ENCODE results near the gene MAP3K13.
A peak's percentile ranks its signal among the peaks of the same experiment; 100 is the strongest.

Gene MAP3K13

GRCh38 chr3:185479373-185479945 lies 116.5 kb downstream of the MAP3K13 start:
- no peak for DNase-seq (ENCODE audit: low read depth, low spot score)
- no peak overlapping the region for H3K4me3 ChIP-seq (ENCODE audit: low read length)

GRCh38 chr3:185484296-185484695 lies 121.4 kb downstream of the MAP3K13 start:
- no peak overlapping the region for H3K4me3 ChIP-seq (ENCODE audit: low read length)
- no peak for DNase-seq (ENCODE audit: low read depth, low spot score)

- DNase-seq (ENCODE audit: low read depth, low spot score): no peak
- no peak overlapping the region for H3K4me3 ChIP-seq (ENCODE audit: low read length)
Measured at GRCh38 chr3:185486394-185486793, 123.5 kb downstream of the MAP3K13 start.

GRCh38 chr3:185488465-185488864 lies 125.5 kb downstream of the MAP3K13 start:
- no peak for DNase-seq (ENCODE audit: low read depth, low spot score)

GRCh38 chr3:185489462-185489861 lies 126.5 kb downstream of the MAP3K13 start:
- no peak overlapping the region for H3K4me3 ChIP-seq (ENCODE audit: low read length)
- no peak for DNase-seq (ENCODE audit: low read depth, low spot score)

More at GRCh38 chr3:185488465-185488864, 125.5 kb downstream of the MAP3K13 start:
- no peak overlapping the region for H3K4me3 ChIP-seq (ENCODE audit: low read length)

- H3K4me3 ChIP-seq (ENCODE audit: low read length): no peak overlapping the region
Measured at GRCh38 chr3:185490241-185490640, 127.3 kb downstream of the MAP3K13 start.

GRCh38 chr3:185498503-185499396 lies 135.8 kb downstream of the MAP3K13 start, which contains the start of gene TMEM41A:
Gene TMEM41A, minus strand, starts transcription at chr3:185499035. Its CDS starts 74 bp downstream, at chr3:185498961.
- peak within 1 kb of the TSS; percentile 89 for H3K4me3 ChIP-seq (ENCODE audit: low read length)
- peak; percentile 72 for DNase-seq (ENCODE audit: low read depth, low spot score)

More at GRCh38 chr3:185490241-185490640, 127.3 kb downstream of the MAP3K13 start:
- no peak for DNase-seq (ENCODE audit: low read depth, low spot score)

GRCh38 chr3:185502987-185503386 lies 140.1 kb downstream of the MAP3K13 start:
- no peak overlapping the region for H3K4me3 ChIP-seq (ENCODE audit: low read length)
- no peak for DNase-seq (ENCODE audit: low read depth, low spot score)

GRCh38 chr3:185503521-185503920 lies 140.6 kb downstream of the MAP3K13 start:
- H3K4me3 ChIP-seq (ENCODE audit: low read length): no peak overlapping the region
- DNase-seq (ENCODE audit: low read depth, low spot score): no peak

GRCh38 chr3:185504636-185505035 lies 141.7 kb downstream of the MAP3K13 start:
- no peak for DNase-seq (ENCODE audit: low read depth, low spot score)
- H3K4me3 ChIP-seq (ENCODE audit: low read length): no peak overlapping the region

- DNase-seq (ENCODE audit: low read depth, low spot score): no peak
- H3K4me3 ChIP-seq (ENCODE audit: low read length): no peak overlapping the region
Measured at GRCh38 chr3:185507883-185508282, 144.9 kb downstream of the MAP3K13 start.

- H3K4me3 ChIP-seq (ENCODE audit: low read length): no peak overlapping the region
- no peak for DNase-seq (ENCODE audit: low read depth, low spot score)
Measured at GRCh38 chr3:185508335-185508991, 145.5 kb downstream of the MAP3K13 start.

GRCh38 chr3:185511711-185512110 lies 148.8 kb downstream of the MAP3K13 start:
- no peak overlapping the region for H3K4me3 ChIP-seq (ENCODE audit: low read length)
- DNase-seq (ENCODE audit: low read depth, low spot score): no peak

- H3K4me3 ChIP-seq (ENCODE audit: low read length): no peak overlapping the region
- DNase-seq (ENCODE audit: low read depth, low spot score): no peak
Measured at GRCh38 chr3:185517387-185518130, 154.6 kb downstream of the MAP3K13 start.

GRCh38 chr3:185519021-185519420 lies 156.1 kb downstream of the MAP3K13 start:
- DNase-seq (ENCODE audit: low read depth, low spot score): no peak
- no peak overlapping the region for H3K4me3 ChIP-seq (ENCODE audit: low read length)

- H3K4me3 ChIP-seq (ENCODE audit: low read length): no peak overlapping the region
- no peak for DNase-seq (ENCODE audit: low read depth, low spot score)
Measured at GRCh38 chr3:185521349-185522138, 158.6 kb downstream of the MAP3K13 start.

- no peak for DNase-seq (ENCODE audit: low read depth, low spot score)
- H3K4me3 ChIP-seq (ENCODE audit: low read length): no peak overlapping the region
Measured at GRCh38 chr3:185526349-185526951, 163.5 kb downstream of the MAP3K13 start.

GRCh38 chr3:185527364-185527763 lies 164.4 kb downstream of the MAP3K13 start:
- no peak overlapping the region for H3K4me3 ChIP-seq (ENCODE audit: low read length)
- DNase-seq (ENCODE audit: low read depth, low spot score): no peak

Data from Jurkat, Clone E6-1 (cell line).